Stimulated activated CD8-positive, alpha-beta memory T cell treated with anti-CD3 and anti-CD28 coated beads, Interleukin-7, amount 100 ng/mL, for 24 hours (primary cell): ENCODE results near the gene FBXO2.
"Not testable (repeated sequence)": the region's sequence is repeated elsewhere in the genome, so short reads cannot be mapped to it uniquely, and the experiment has no call there.

Experiments used
- DNase-seq: peaks from one replicate; pipeline ENCODE4 v3.0.0-alpha.2; 2020; ENCODE audit warnings: low read depth

FBXO2 gene

DNA sequence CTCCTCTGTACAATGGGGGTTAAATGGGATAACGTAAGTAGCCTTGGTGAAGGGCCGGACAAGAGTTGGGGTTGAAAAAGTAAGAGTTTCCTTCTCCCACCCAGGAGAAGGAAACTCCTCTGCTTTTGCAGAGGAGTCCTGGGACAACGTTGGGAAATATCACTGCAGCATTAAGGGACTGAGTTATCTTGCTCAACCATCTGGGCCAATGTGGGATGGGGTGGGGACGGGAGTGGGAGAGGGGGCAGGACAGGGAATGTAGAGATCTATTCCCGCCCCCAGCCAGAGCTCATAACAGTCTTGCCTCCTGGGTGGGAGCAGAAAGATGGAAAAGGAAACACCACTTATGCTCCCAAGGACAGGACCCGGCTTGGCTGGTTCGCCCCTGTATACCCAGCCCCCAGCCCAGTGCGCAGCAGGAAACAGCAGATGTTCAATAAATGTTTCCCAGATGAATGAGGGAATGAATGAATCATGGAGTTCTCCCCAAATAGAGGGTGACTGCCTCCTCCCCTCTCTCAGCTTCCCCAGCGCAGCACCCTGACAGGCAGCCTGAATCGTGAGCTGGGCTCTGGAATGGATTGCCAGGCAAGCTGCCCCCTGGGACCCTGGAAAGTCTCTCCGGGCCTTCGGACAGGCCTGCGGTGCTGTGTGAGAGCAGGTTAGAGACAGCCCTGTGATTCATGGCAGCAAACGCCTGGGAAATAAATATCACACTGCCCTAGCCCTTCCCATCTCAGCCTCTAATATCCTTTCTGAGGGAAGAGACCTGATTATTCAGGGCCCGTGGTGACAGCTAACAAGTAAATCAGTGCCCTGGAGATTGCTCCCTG lies 24.8 kb downstream of the FBXO2 start:
- DNase-seq, result no peak

GRCh38 chr1:11628767-11629166 lies 25.5 kb downstream of the FBXO2 start:
- no peak for DNase-seq

GRCh38 chr1:11626551-11626950 lies 27.7 kb downstream of the FBXO2 start:
- no peak for DNase-seq

- no peak for DNase-seq
Measured at GRCh38 chr1:11623702-11624101, 30.5 kb downstream of the FBXO2 start.

- DNase-seq, result no peak
Measured at GRCh38 chr1:11622398-11622797, 31.8 kb downstream of the FBXO2 start.

DNA sequence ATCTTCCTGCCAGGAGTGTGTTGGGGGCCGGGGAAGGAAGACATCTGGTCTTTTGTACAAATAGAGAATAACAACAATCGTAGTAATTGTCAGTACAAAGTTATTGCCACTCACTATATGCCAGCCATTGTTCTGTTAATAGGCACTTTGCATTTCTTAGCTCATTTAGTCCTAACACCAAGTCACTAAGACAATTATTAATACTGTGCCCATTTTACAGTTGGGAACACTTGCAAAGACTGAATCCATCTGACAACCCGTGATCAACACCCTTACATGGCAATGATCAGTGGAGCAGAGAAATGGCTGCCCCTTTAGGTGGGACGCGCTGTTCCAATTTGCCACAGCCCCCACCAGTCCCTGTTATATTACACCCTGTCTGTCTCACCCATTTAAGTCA lies 33.3 kb downstream of the FBXO2 start:
- no peak for DNase-seq

DNA sequence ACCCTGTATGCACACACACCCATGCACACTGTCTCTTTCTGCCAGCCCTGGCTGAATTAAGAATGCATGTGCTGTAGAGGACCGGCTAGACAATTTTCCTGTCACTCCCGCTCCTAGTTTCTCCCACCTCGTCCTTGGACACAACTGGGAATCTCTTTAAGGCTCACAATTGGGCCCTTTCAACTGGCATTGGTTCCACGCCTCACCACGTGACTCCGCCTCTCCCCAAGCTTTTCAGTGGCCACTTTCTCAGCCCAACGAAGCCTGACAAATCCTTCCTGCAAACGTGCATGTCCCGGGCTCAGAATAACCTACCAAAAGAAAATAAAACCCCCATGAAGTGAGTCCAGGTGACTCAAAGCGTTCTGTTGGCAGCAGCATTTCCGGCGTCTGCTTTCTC lies 33.8 kb downstream of the FBXO2 start:
- DNase-seq, result no peak

DNA sequence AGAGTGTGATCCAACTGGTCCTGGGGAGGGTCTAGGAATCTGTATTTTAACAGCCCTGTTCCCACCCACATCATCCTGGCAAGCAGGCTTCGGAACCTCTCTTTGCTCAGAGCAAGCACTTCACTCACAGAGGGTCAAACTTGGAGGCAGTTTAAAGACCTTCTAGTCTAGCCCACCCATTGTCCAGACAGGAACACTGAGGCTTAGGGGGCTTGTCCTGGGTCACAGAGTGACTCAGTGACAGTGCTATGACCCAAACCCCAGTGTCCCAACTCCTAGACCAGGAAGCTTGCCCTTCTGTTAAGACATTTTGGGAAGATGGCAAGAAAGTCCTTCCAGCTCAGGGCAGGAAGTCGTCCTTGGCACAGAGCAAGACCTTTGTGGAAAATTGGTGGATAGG lies 36.5 kb downstream of the FBXO2 start:
- no peak for DNase-seq

DNA sequence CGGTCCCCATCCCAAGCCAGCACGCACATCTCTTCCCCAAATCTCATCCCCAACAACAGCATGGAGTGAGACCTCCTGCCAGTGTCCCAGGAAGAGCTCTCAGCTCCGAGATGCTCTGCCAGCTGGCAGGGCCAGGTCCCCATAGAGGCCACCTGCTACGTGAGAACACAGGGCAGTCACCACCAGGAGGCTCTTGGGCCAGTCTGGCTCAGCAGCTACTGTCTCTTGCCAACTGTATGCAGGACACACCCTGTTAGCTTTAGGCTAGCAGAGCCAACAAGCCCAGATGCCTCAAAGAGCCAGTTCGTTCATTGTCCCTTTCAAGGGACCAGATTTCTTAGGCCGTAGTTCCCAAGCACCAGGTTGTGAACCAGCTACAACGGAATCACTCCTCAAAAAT lies 36.9 kb downstream of the FBXO2 start:
- no peak for DNase-seq

- DNase-seq, result no peak
Measured at GRCh38 chr1:11616766-11617165, 37.5 kb downstream of the FBXO2 start.

DNA sequence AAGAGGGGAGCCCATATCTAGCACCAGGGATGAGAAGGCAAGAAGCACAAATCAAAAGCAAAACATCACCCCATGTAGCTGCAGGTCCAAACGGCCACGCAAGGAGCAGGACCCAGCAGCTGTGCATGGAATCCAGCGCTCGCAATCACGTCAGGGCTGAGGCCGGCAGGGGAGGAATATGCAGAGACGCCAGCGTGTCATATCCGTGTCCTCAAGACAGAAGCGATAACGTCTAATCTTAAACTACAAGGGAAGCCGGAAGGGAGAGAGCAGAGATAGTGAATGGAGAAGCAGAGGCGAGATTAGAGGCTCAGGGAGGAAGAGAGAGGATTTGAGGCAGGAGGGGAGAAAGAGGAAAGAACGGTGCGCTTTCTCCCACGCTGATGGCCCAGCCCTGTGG lies 39.1 kb downstream of the FBXO2 start:
- DNase-seq, result no peak

DNA sequence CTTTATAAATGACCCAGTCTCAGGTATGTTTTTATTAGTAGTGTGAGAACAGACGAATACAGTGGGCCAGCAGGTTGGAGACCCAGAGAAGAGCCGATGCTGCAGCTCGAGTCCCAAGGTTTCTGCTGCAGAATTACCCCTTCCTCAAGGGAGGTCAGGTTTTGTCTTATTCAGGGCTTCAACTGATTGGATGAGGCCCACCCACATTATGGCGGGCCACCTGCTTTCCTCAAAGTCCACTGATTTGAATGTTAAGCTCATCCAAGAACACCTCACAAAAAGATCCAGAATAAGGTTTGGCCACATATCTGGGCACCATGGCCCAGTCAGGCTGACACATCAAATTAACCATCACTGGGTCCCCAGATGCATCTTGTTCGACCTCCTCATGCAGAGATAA lies 40.9 kb downstream of the FBXO2 start:
- DNase-seq, result no peak

GRCh38 chr1:11611638-11612327 lies 42.4 kb downstream of the FBXO2 start:
- DNase-seq, result no peak

- DNase-seq, result no peak
Measured at GRCh38 chr1:11610629-11611180, 43.5 kb downstream of the FBXO2 start.

GRCh38 chr1:11609378-11609777 lies 44.9 kb downstream of the FBXO2 start:
- DNase-seq, result not testable (repeated sequence)

GRCh38 chr1:11608596-11609130 lies 45.6 kb downstream of the FBXO2 start:
- not testable (repeated sequence) for DNase-seq

DNA sequence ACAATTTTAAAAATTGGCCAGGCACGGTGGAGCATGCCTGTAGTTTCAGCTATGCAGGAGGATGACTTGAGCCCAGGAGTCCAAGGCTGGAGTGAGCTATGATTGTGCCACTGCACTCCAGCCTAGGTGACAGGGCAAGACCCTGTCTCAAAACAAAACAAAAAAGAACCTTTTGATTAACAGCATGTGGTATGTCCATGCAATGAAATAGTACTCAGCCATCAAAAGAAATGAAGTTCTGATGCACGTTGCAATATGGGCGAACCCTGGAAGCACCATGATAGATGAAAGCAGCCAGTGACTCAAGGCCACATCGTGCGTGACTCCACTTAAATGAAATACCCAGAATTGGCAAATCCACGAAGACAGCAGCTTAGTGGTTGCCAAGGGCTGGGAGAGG lies 47.5 kb downstream of the FBXO2 start:
- DNase-seq, result no peak

GRCh38 chr1:11602981-11603380 lies 51.2 kb downstream of the FBXO2 start:
- no peak for DNase-seq

GRCh38 chr1:11602424-11602823 lies 51.8 kb downstream of the FBXO2 start:
- no peak for DNase-seq

- no peak for DNase-seq
Measured at GRCh38 chr1:11600836-11601235, 53.4 kb downstream of the FBXO2 start.

DNA sequence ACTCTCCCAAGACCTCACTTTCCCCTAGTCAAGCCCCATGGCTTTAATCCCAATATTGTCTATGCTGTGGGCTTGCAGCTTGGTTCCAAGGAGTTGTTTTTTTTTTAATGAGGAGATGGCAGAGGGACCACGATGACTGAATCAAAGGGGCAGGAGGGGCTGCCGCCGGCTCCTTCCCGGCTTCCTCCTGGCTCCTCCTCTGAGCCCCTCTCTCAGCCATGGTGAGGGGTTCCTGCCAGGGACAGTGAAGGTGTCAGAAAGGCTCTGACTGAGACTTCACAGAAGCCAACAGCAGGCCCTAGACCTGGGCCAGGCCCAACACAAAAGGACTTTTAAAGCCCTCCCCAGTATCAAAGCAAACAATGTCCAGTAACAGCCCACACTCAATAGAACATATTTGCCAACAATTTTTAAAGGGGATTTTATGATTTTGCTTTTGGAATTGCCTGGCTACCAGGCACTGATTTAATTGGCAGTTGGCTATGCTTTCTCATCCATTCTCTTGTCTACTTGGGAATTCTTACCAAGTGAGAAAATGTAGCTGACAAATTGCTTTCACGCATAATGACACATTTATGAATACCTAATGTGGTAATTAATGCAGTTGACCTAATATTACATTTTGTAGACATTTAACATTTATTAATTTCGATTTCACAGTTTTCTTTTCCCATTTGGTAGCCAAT lies 54.2 kb downstream of the FBXO2 start:
- no peak for DNase-seq

DNA sequence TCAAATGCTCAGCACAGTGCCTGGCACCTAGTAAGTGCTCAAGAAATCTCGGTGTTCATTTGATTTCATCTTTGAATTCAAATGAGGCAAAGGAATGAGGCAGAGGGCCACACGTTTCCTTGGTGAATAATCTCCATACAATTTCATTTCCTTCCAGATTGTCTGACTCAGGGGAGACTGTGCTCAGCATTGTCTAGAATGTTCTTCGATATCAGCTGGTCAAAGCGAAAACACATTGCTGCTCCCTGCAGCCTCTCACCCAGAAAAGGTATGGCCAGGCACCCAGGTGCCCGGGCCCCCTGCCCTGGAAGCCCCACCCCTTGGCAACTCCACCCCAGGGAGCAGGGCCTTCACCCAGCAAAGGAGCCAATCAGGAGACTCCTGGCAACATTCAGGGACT lies 55.8 kb downstream of the FBXO2 start:
- no peak for DNase-seq
